ENCODE measurements around the gene EFCAB11.

GRCh38 chr14:89753828-89754412, 200.6 kb downstream of the EFCAB11 start:
- TF ChIP-seq RAD21 (IDR thresholded peaks at IDR 0.05; ENCODE audit: low read depth) (no peak), TCF12 (IDR thresholded peaks at IDR 0.05; ENCODE audit: low read depth) (no peak), NFIC (IDR thresholded peaks at IDR 0.05) (no peak)
- TF ChIP-seq, protein P1, sequence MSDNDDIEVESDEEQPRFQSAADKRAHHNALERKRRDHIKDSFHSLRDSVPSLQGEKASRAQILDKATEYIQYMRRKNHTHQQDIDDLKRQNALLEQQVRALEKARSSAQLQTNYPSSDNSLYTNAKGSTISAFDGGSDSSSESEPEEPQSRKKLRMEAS (IDR thresholded peaks at IDR 0.05) = no peak
- TF ChIP-seq, protein P2, sequence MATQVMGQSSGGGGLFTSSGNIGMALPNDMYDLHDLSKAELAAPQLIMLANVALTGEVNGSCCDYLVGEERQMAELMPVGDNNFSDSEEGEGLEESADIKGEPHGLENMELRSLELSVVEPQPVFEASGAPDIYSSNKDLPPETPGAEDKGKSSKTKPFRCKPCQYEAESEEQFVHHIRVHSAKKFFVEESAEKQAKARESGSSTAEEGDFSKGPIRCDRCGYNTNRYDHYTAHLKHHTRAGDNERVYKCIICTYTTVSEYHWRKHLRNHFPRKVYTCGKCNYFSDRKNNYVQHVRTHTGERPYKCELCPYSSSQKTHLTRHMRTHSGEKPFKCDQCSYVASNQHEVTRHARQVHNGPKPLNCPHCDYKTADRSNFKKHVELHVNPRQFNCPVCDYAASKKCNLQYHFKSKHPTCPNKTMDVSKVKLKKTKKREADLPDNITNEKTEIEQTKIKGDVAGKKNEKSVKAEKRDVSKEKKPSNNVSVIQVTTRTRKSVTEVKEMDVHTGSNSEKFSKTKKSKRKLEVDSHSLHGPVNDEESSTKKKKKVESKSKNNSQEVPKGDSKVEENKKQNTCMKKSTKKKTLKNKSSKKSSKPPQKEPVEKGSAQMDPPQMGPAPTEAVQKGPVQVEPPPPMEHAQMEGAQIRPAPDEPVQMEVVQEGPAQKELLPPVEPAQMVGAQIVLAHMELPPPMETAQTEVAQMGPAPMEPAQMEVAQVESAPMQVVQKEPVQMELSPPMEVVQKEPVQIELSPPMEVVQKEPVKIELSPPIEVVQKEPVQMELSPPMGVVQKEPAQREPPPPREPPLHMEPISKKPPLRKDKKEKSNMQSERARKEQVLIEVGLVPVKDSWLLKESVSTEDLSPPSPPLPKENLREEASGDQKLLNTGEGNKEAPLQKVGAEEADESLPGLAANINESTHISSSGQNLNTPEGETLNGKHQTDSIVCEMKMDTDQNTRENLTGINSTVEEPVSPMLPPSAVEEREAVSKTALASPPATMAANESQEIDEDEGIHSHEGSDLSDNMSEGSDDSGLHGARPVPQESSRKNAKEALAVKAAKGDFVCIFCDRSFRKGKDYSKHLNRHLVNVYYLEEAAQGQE (IDR thresholded peaks at IDR 0.05; ENCODE audit: low read depth) = no peak
